H1 (cell line): ENCODE measurements around the gene TMEM183A. TPM values are rescaled to one million over a fixed set of nuclear protein-coding genes. Genes with fewer than 3 reads are reported as not detected.

ENCODE experiments used
- CTCF ChIA-PET: fragments of 300-600 bp; sonication (Branson Sonifier 250); formaldehyde crosslinking; loops from one replicate; lab custom pipeline; 2021; ENCODE audit not compliant: partially characterized antibody; lab: Charles Lee
- POLR2A ChIA-PET: fragments of 300-600 bp; sonication (Branson Sonifier 250); formaldehyde crosslinking; loops from one replicate; lab custom pipeline; 2021; ENCODE audit warnings: inconsistent platforms; ENCODE audit not compliant: partially characterized antibody; lab: Charles Lee
- DNase-seq, 2 experiments: peaks; one replicate each; pipeline versions ENCODE4 v3.0.0 to v3.0.0-alpha.2; 2010 to 2022; ENCODE audit warnings: low spot score in 2 of 2, low read depth in 1 of 2, mixed read lengths in 1 of 2
- FAIRE-seq: peaks from 2 replicates; lab custom pipeline; 2011; peaks lifted over from hg19 to GRCh38; lab: Jason Lieb, UNC
- H2AFZ ChIP-seq: 2 replicates; pipeline ENCODE4 v1.8.1; 2012; ENCODE audit warnings: low read length, inconsistent platforms
- H2AK5ac ChIP-seq: 2 replicates; pipeline ENCODE4 v1.6.1; 2013; ENCODE audit warnings: low read depth, low read length
- H2BK120ac ChIP-seq: replicated peaks from 2 replicates; pipeline ENCODE3; 2013; ENCODE audit warnings: low read depth, low read length, inconsistent platforms
- H2BK12ac ChIP-seq: 2 replicates; pipeline ENCODE4 v1.6.1; 2013; ENCODE audit warnings: low read depth, low read length
- H2BK15ac ChIP-seq: 2 replicates; pipeline ENCODE4 v1.6.1; 2013; ENCODE audit warnings: low read length
- H2BK20ac ChIP-seq: 2 replicates; pipeline ENCODE4 v1.6.1; 2013; ENCODE audit warnings: low read length
- H2BK5ac ChIP-seq: 2 replicates; pipeline ENCODE4 v1.6.1; 2013; ENCODE audit warnings: low read depth, low read length
- H3K14ac ChIP-seq: 2 replicates; pipeline ENCODE4 v1.6.1; 2013; ENCODE audit warnings: inconsistent platforms; ENCODE audit not compliant: insufficient read length
- H3K18ac ChIP-seq: 2 replicates; pipeline ENCODE4 v1.6.1; 2013; ENCODE audit warnings: low read length; ENCODE audit errors: extremely low read depth
- H3K23ac ChIP-seq: 2 replicates; pipeline ENCODE4 v1.6.1; 2013; ENCODE audit warnings: inconsistent platforms; ENCODE audit not compliant: insufficient read length
- H3K23me2 ChIP-seq: 2 replicates; pipeline ENCODE4 v1.6.1; 2013; ENCODE audit warnings: low read depth, low read length
- H3K27ac ChIP-seq: 2 replicates; pipeline ENCODE4 v1.6.1; 2011; ENCODE audit warnings: low read depth, low read length, inconsistent platforms
- H3K27me3 ChIP-seq, 4 experiments: replicated peaks in 1 of 4; 1 replicate in 1 of 4; 2 replicates in 3 of 4; pipeline versions ENCODE4 v1.6.1 to v1.8.1; 2011 to 2013; ENCODE audit warnings: low read length in 3 of 4, mild to moderate bottlenecking in 3 of 4, inconsistent platforms in 2 of 4, mixed read lengths in 2 of 4, moderate library complexity in 1 of 4; ENCODE audit not compliant: control insufficient read depth in 3 of 4, insufficient read depth in 3 of 4; ENCODE audit errors: extremely low read depth in 1 of 4
- H3K36me3 ChIP-seq, 4 experiments: 2 replicates each; pipeline versions ENCODE4 v1.6.1 to v1.8.1; 2011 to 2013; ENCODE audit warnings: mild to moderate bottlenecking in 4 of 4, low read length in 3 of 4, moderate library complexity in 2 of 4, control low read depth in 1 of 4, inconsistent platforms in 1 of 4; ENCODE audit not compliant: insufficient read depth in 4 of 4, control insufficient read depth in 2 of 4
- H3K4ac ChIP-seq: replicated peaks from 2 replicates; pipeline ENCODE3; 2013; ENCODE audit warnings: low read length, low read depth, mixed read lengths, inconsistent platforms; ENCODE audit not compliant: insufficient read length
- H3K4me1 ChIP-seq, 4 experiments: replicated peaks in 1 of 4; 1 replicate in 1 of 4; 2 replicates in 3 of 4; pipeline versions ENCODE4 v1.6.1 to v1.8.1; 2011 to 2013; ENCODE audit warnings: low read length in 3 of 4, inconsistent platforms in 2 of 4, mixed read lengths in 1 of 4; ENCODE audit not compliant: insufficient read depth in 4 of 4, control insufficient read depth in 3 of 4
- H3K4me2 ChIP-seq, 2 experiments: 2 replicates each; pipeline versions ENCODE4 v1.6.1 to v1.8.1; 2011 to 2013; ENCODE audit warnings: low read depth in 2 of 2, low read length in 2 of 2, control low read depth in 1 of 2, inconsistent platforms in 1 of 2, mild to moderate bottlenecking in 1 of 2; ENCODE audit not compliant: insufficient read depth in 1 of 2
- H3K4me3 ChIP-seq, 4 experiments: fragments of 200-600, 300-600 bp in 1 of 4; sonication (generic), shearing (Covaris generic), sonication (Bioruptor Twin) in 1 of 4; 2 replicates each; pipeline versions ENCODE4 v1.5.1 to v1.8.1; 2011 to 2016; ENCODE audit warnings: low read length in 4 of 4, low read depth in 3 of 4, control low read depth in 2 of 4, inconsistent platforms in 2 of 4, mild to moderate bottlenecking in 2 of 4, mixed read lengths in 1 of 4, moderate library complexity in 1 of 4; ENCODE audit not compliant: insufficient read depth in 2 of 4; ENCODE audit errors: extremely low read depth in 1 of 4
- H3K56ac ChIP-seq: replicated peaks from 2 replicates; pipeline ENCODE3; 2013; ENCODE audit warnings: low read depth, mild to moderate bottlenecking, mixed read lengths, low read length, inconsistent platforms; ENCODE audit not compliant: insufficient read length
- H3K79me1 ChIP-seq: 2 replicates; pipeline ENCODE4 v1.6.1; 2013; ENCODE audit warnings: low read depth, low read length, control low read depth
- H3K79me2 ChIP-seq, 2 experiments: 2 replicates each; pipeline versions ENCODE4 v1.6.1 to v1.8.1; 2012 to 2013; ENCODE audit warnings: low read length in 2 of 2, mild to moderate bottlenecking in 2 of 2, inconsistent platforms in 1 of 2; ENCODE audit not compliant: insufficient read depth in 2 of 2, control insufficient read depth in 1 of 2
- H3K9ac ChIP-seq, 4 experiments: replicated peaks in 1 of 4; 1 replicate in 1 of 4; 2 replicates in 3 of 4; pipeline versions ENCODE4 v1.6.1 to v1.8.1; 2011 to 2013; ENCODE audit warnings: low read depth in 3 of 4, low read length in 3 of 4, control low read depth in 2 of 4, mild to moderate bottlenecking in 2 of 4, moderate library complexity in 2 of 4, inconsistent platforms in 1 of 4; ENCODE audit errors: extremely low read depth in 1 of 4
- H3K9me3 ChIP-seq, 2 experiments: 2 replicates each; pipeline versions ENCODE4 v1.6.1 to v1.8.1; 2012 to 2013; ENCODE audit warnings: mild to moderate bottlenecking in 2 of 2, moderate library complexity in 2 of 2, control low read depth in 1 of 2, inconsistent platforms in 1 of 2, low read depth in 1 of 2, low read length in 1 of 2, mixed read lengths in 1 of 2; ENCODE audit not compliant: insufficient read depth in 2 of 2
- H4K20me1 ChIP-seq, 2 experiments: replicated peaks in 1 of 2; 2 replicates each; pipeline versions ENCODE3 to v1.8.1; 2011 to 2013; ENCODE audit warnings: inconsistent platforms in 2 of 2, low read length in 2 of 2, mild to moderate bottlenecking in 1 of 2; ENCODE audit not compliant: insufficient read depth in 2 of 2, control insufficient read depth in 1 of 2
- H4K5ac ChIP-seq: 2 replicates; pipeline ENCODE4 v1.6.1; 2013; ENCODE audit warnings: low read length, low read depth, mixed read lengths, inconsistent platforms; ENCODE audit not compliant: insufficient read length
- H4K8ac ChIP-seq: 2 replicates; pipeline ENCODE4 v1.8.0; 2013; ENCODE audit warnings: mild to moderate bottlenecking, moderate library complexity, low read length, inconsistent platforms; ENCODE audit not compliant: insufficient read depth; ENCODE audit errors: extremely low read depth
- H4K91ac ChIP-seq: replicated peaks from 2 replicates; pipeline ENCODE3; 2013; ENCODE audit warnings: low read length, mixed read lengths, inconsistent platforms; ENCODE audit not compliant: insufficient read length
- KDM4A ChIP-seq: IDR thresholded peaks from one replicate; pipeline ENCODE4 v1.7.1; 2012; ENCODE audit warnings: low read depth, mild to moderate bottlenecking, moderate library complexity, low read length, inconsistent platforms; ENCODE audit not compliant: severe bottlenecking
- WGBS, 2 experiments: shearing (Covaris generic) in 1 of 2; methylation state at CpG; one replicate each; pipeline versions ENCODE4 v1.1.6 to v1.1.7; 2013 to 2015; ENCODE audit warnings: low lambda C conversion rate in 2 of 2, mixed read lengths in 2 of 2, inconsistent platforms in 1 of 2, low coverage in 1 of 2, missing lambda C conversion rate in 1 of 2; ENCODE audit not compliant: insufficient replicate concordance in 2 of 2, insufficient coverage in 1 of 2, insufficient read length in 1 of 2; ENCODE audit errors: extremely low coverage in 1 of 2, missing lambda C conversion rate in 1 of 2; 5-methylcytosine and 5-hydroxymethylcytosine counted together
- polyA plus RNA-seq, 7 experiments: library from polyadenylated mRNA; depleted of rRNA in 3 of 7; stranded (reverse) in 5 of 7; unstranded in 2 of 7; fragments of >200 nt in 5 of 7; fragments of 200-250 nt in 2 of 7; gene quantifications; 1 replicate in 5 of 7; 2 replicates in 1 of 7; 4 replicates in 1 of 7; pipeline versions ENCODE4 v1.2.1 to v1.2.3, GENCODE V29; 2011 to 2013; ENCODE audit warnings: missing spikeins in 2 of 7, mixed read lengths in 2 of 7
- total RNA-seq: library from RNA; stranded (reverse); fragmentation: NEBNext Ultra II Directional; extraction: Animal tissue kit (Norgen Biotek cat#: 25700); gene quantifications from 2 replicates; pipeline ENCODE4 v1.2.1, GENCODE V29; 2021
- TF ChIP-seq, protein P1 (sequence below), 3 experiments: IDR thresholded peaks; 1 replicate in 2 of 3; 2 replicates in 1 of 3; pipeline versions ENCODE4 v1.5.1 to v1.6.1; 2011; ENCODE audit warnings: low read length in 3 of 3, mild to moderate bottlenecking in 3 of 3, inconsistent platforms in 2 of 3, low read depth in 1 of 3, moderate library complexity in 1 of 3; ENCODE audit not compliant: insufficient read depth in 1 of 3; ENCODE audit errors: control extremely low read depth in 1 of 3

The TMEM183A gene
- total and polyA plus RNA-seq, 2 of the 8 experiments (the other 6 are each of a cell fraction or from before 2014, with no cell fraction given): 107 to 173 TPM

DNA sequence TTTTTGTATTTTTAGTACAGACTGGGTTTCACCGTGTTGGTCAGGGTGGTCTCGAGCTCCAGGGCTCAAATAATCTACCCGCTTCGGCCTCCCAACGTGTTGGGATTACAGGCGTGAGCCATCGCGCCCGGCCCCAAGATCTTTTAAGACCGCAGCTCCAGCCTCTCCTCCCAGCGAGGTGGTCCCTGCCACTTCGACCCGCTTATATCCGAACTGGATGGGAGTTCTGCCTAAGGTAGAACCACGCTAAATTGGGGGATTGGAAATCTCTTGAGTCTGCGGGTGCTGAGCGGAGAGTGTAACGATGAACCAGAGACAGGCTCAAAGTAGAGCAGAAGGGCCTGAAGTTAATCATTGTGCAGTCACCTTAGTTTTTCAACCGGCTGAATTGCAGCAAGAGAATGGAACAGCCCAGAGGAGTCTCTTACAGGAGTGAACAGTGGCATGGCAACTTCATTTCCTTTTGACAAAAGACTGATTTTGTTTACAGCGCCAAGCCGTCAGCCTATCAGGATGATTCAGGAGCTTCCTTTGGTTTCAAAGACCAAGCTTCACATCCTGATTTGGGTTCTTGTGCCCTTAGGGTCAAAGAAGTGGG lies 39.4 kb upstream of the TMEM183A start:
- DNase-seq (no peak), FAIRE-seq (no peak)
- no peak overlapping the region for H3K56ac ChIP-seq
- no peak overlapping the region for H2BK120ac ChIP-seq
- H2BK12ac ChIP-seq: peak overlapping the region; percentile 60; the same call in 1 of the 2 replicates
- no peak overlapping the region for H3K4ac ChIP-seq
- H2BK5ac ChIP-seq: no peak overlapping the region
- peak overlapping the region; percentile 36 for H4K5ac ChIP-seq
- H3K79me2 ChIP-seq: no peaks in the 10 kb centered on the region
- H4K8ac ChIP-seq: peak overlapping the region; percentile 75
- no peak overlapping the region for H2BK20ac ChIP-seq
- H4K91ac ChIP-seq: no peak overlapping the region
- peaks cover 0 to 2% of the 10 kb centered on the region in 2 experiments for H4K20me1 ChIP-seq
- peak overlapping the region; percentile 79 for H2AFZ ChIP-seq
- H3K4me1 ChIP-seq: peaks cover 4 to 6% (median 5%) of the 10 kb centered on the region in 4 experiments; a peak in 6 of 7 replicates
- POLR2A ChIA-PET: interaction anchor here (0.9 to 2.0 kb wide), 7 partner anchors 13 to 72 kb away, joined by 3 to 7 read pairs (median 3); no protein-coding TSS in a partner anchor
- peak overlapping the region; percentile 22 to 77 (median 48); a peak in 6 of 7 replicates for H3K9ac ChIP-seq
- H3K79me1 ChIP-seq: no peaks in the 10 kb centered on the region
- peak; percentile 66 for TF ChIP-seq KDM4A
- TF ChIP-seq, protein P1, sequence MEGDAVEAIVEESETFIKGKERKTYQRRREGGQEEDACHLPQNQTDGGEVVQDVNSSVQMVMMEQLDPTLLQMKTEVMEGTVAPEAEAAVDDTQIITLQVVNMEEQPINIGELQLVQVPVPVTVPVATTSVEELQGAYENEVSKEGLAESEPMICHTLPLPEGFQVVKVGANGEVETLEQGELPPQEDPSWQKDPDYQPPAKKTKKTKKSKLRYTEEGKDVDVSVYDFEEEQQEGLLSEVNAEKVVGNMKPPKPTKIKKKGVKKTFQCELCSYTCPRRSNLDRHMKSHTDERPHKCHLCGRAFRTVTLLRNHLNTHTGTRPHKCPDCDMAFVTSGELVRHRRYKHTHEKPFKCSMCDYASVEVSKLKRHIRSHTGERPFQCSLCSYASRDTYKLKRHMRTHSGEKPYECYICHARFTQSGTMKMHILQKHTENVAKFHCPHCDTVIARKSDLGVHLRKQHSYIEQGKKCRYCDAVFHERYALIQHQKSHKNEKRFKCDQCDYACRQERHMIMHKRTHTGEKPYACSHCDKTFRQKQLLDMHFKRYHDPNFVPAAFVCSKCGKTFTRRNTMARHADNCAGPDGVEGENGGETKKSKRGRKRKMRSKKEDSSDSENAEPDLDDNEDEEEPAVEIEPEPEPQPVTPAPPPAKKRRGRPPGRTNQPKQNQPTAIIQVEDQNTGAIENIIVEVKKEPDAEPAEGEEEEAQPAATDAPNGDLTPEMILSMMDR (IDR thresholded peaks at IDR 0.05; ENCODE audit: control extremely low read depth in 1 of 3, insufficient read depth in 1 of 3, low read depth in 1 of 3, low read length in 3 of 3): no peak
- no peak overlapping the region for H3K27ac ChIP-seq
- H2BK15ac ChIP-seq: no peak overlapping the region
- no peaks in the 10 kb centered on the region for H3K9me3 ChIP-seq
- H2AK5ac ChIP-seq: no peak overlapping the region
- H3K23me2 ChIP-seq: peaks cover 10% of the 10 kb centered on the region
- peaks cover 0 to 2% (median 0%) of the 10 kb centered on the region in 4 experiments; a peak in 1 of 8 replicates for H3K36me3 ChIP-seq
- H3K18ac ChIP-seq: peak overlapping the region; percentile 32; the same call in 1 of the 2 replicates
- H3K27me3 ChIP-seq: no peaks in the 10 kb centered on the region; a peak in 2 of 7 replicates
- H3K14ac ChIP-seq: no peak overlapping the region
- peak overlapping the region; percentile 88 to 97 for H3K4me2 ChIP-seq
- 7% methylated on average over 21 of the region's 21 CpGs; no CpG with 5 or more reads in 1 of the 2 experiments for WGBS, 2 experiments
- H3K23ac ChIP-seq: no peak overlapping the region
- peak overlapping the region; percentile 59 to 77 (median 71) for H3K4me3 ChIP-seq
- CTCF ChIA-PET: interaction anchor here (0.6 to 1.7 kb wide), 16 partner anchors 8 to 235 kb away, joined by 3 to 11 read pairs (median 4); no protein-coding TSS in a partner anchor
